Cardiac muscle cell (in vitro differentiated cells and primary cell): Measurements from ENCODE around the gene VGLL4. TPM values are rescaled to one million over a fixed set of nuclear protein-coding genes. Genes with fewer than 3 reads are reported as not detected.

ENCODE experiments used
- DNase-seq, 2 donors: peaks; one replicate each; pipeline versions ENCODE4 v3.0.0 to v3.0.0-alpha.2; 2010 to 2017; ENCODE audit warnings: low read depth in 1 of 2, low spot score in 1 of 2
- H3K27ac ChIP-seq: fragments of 200-600 bp; sonication (generic); 2 replicates; pipeline ENCODE4 v1.5.1; 2016
- H3K27me3 ChIP-seq: fragments of 200-600 bp; sonication (generic); 2 replicates; pipeline ENCODE4 v1.6.0; 2016; ENCODE audit warnings: control low read depth
- H3K36me3 ChIP-seq: fragments of 200-600 bp; sonication (generic); 2 replicates; pipeline ENCODE4 v1.5.1; 2016; ENCODE audit warnings: control low read depth
- H3K4me1 ChIP-seq: fragments of 200-600 bp; sonication (generic); 2 replicates; pipeline ENCODE4 v1.8.1; 2017; ENCODE audit warnings: low read depth, mild to moderate bottlenecking, mixed run types
- H3K4me3 ChIP-seq: fragments of 200-600 bp; sonication (generic); 2 replicates; pipeline ENCODE4 v1.5.1; 2016; ENCODE audit warnings: mild to moderate bottlenecking
- H3K9me3 ChIP-seq: fragments of 200-600 bp; sonication (generic); 2 replicates; pipeline ENCODE4 v1.5.1; 2017; ENCODE audit warnings: low read depth, mild to moderate bottlenecking, control low read depth
- CTCF ChIP-seq: IDR thresholded peaks from 2 replicates; pipeline ENCODE4 v1.5.1; 2012; ENCODE audit warnings: low read depth, mild to moderate bottlenecking, low read length
- polyA plus RNA-seq: library from polyadenylated mRNA; unstranded; fragments of >200 nt; fragmentation: Nextera tagmentation; extraction: Ambion mirVana; gene quantifications from 2 replicates; pipeline ENCODE4 v1.2.1, GENCODE V29; 2016
- total RNA-seq: library from RNA; depleted of rRNA; stranded (reverse); fragments of >200 nt; gene quantifications from 2 replicates; pipeline ENCODE4 v1.2.3, GENCODE V29; 2016

Gene VGLL4
- total and polyA plus RNA-seq, 2 experiments from 2014 or later = 62.9 to 147 TPM

GRCh38 chr3:11665331-11665730 is 21.6 kb upstream of the VGLL4 start:
- Histone ChIP-seq H3K36me3 (no peaks in the 10 kb centered on the region), H3K4me1 (no peaks in the 10 kb centered on the region), H3K9me3 (no peaks in the 10 kb centered on the region), H3K27me3 (no peaks in the 10 kb centered on the region), H3K27ac (no peak overlapping the region), H3K4me3 (no peak overlapping the region)
- DNase-seq = no peak
- no peak for TF ChIP-seq CTCF

- Histone ChIP-seq H3K36me3 (no peaks in the 10 kb centered on the region), H3K4me3 (no peak overlapping the region), H3K4me1 (no peaks in the 10 kb centered on the region), H3K27ac (no peak overlapping the region), H3K27me3 (no peaks in the 10 kb centered on the region), H3K9me3 (no peaks in the 10 kb centered on the region)
- DNase-seq = peak in 1 of 2 donors; percentile 43
- TF ChIP-seq CTCF = peak; percentile 49
Observed at GRCh38 chr3:11662392-11662990, 18.8 kb upstream of the VGLL4 start.

GRCh38 chr3:11661827-11662226 is 18.1 kb upstream of the VGLL4 start:
- no peaks in the 10 kb centered on the region for H3K9me3 ChIP-seq
- no peaks in the 10 kb centered on the region for H3K4me1 ChIP-seq
- TF ChIP-seq CTCF = no peak
- peak in 1 of 2 donors; percentile 83 for DNase-seq
- no peak overlapping the region for H3K27ac ChIP-seq
- H3K27me3 ChIP-seq = no peaks in the 10 kb centered on the region
- H3K36me3 ChIP-seq = no peaks in the 10 kb centered on the region
- no peak overlapping the region for H3K4me3 ChIP-seq

GRCh38 chr3:11661052-11661656 is 17.4 kb upstream of the VGLL4 start:
- DNase-seq = no peak
- Histone ChIP-seq H3K36me3 (no peaks in the 10 kb centered on the region), H3K27ac (no peak overlapping the region), H3K4me3 (no peak overlapping the region), H3K4me1 (no peaks in the 10 kb centered on the region), H3K9me3 (no peaks in the 10 kb centered on the region), H3K27me3 (no peaks in the 10 kb centered on the region)
- TF ChIP-seq CTCF = no peak

- DNase-seq = no peak
- Histone ChIP-seq H3K36me3 (no peaks in the 10 kb centered on the region), H3K27ac (no peak overlapping the region), H3K4me1 (no peaks in the 10 kb centered on the region), H3K9me3 (no peaks in the 10 kb centered on the region), H3K4me3 (no peak overlapping the region), H3K27me3 (no peaks in the 10 kb centered on the region)
- no peak for TF ChIP-seq CTCF
Observed at GRCh38 chr3:11660242-11660641, 16.5 kb upstream of the VGLL4 start.
